Cardiac fibroblast (primary cell): ENCODE results near the gene KCTD6.

Experiments used
- DNase-seq, 2 donors: peaks; one replicate each; pipeline versions ENCODE4 v3.0.0 to v3.0.0-alpha.2; 2010; ENCODE audit warnings: low read depth in 2 of 2
- H3K4me3 ChIP-seq, 2 donors: replicated peaks in 1 of 2; 1 replicate in 1 of 2; 2 replicates in 1 of 2; pipeline ENCODE4 v1.5.1; 2011; ENCODE audit warnings: low read depth in 2 of 2, low read length in 2 of 2, mild to moderate bottlenecking in 2 of 2, moderate library complexity in 1 of 2
- TF ChIP-seq, protein P1 (sequence below): IDR thresholded peaks from one replicate; pipeline ENCODE4 v1.5.1; 2011; ENCODE audit warnings: low read depth, mild to moderate bottlenecking, low read length, inconsistent platforms

Gene KCTD6

DNA sequence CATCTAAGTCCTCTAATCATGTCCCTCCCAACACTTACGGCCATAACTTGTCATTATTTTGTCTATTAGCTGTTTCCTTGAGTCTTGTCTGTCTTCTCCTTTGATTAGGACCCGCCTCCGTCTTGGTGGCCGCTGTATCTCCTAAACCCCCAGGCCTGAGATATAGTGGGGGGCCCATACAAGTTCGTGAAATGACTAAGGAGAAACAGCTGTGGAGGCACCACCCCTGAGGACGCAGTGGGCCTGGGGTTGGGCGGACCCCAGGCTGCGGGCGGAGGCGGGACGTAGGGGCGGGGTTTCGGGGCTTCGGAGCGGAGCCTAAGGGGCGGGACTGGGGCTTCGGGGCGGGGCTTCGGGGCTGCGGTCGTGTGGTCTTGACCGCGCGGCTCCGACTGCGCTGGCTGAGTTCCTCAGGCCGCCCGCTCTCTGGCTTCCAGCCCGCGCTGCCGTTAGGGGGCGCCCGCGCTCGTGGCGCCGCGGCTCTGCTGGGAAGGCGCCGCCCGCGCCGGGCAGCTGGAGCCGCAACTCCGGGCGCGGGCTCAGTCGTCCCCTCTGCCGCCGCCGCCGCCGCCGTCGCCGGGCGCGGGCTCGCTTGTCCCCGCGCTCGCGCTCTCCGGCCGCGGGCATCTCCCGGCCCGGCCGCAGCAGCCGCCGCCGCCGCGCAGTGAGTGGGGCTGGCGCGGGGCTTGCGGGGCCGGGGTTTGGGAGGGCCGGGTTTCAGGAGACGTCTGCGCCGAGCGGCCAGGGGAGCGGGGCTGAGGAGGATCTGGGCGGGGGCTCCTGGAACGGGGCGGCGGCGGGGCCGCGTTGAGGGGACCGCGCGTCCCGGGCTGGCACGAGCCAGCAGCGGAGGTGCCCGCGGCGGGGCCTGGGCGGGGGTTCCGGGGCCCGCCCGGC is at the start of gene KCTD6:
TSS of gene KCTD6 (plus strand) at position 591 of the 897 bp plus-strand sequence. CDS start 6,660 bp downstream, outside the sequence.
- H3K4me3 ChIP-seq = peak within 1 kb of the TSS; percentile 75 to 76
- peak; percentile 93 to 97 for DNase-seq
- TF ChIP-seq, protein P1, sequence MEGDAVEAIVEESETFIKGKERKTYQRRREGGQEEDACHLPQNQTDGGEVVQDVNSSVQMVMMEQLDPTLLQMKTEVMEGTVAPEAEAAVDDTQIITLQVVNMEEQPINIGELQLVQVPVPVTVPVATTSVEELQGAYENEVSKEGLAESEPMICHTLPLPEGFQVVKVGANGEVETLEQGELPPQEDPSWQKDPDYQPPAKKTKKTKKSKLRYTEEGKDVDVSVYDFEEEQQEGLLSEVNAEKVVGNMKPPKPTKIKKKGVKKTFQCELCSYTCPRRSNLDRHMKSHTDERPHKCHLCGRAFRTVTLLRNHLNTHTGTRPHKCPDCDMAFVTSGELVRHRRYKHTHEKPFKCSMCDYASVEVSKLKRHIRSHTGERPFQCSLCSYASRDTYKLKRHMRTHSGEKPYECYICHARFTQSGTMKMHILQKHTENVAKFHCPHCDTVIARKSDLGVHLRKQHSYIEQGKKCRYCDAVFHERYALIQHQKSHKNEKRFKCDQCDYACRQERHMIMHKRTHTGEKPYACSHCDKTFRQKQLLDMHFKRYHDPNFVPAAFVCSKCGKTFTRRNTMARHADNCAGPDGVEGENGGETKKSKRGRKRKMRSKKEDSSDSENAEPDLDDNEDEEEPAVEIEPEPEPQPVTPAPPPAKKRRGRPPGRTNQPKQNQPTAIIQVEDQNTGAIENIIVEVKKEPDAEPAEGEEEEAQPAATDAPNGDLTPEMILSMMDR = peak; percentile 35

GRCh38 chr3:58452176-58452575 is 39.7 kb upstream of the KCTD6 start:
- no peak for DNase-seq
- TF ChIP-seq, protein P1 = no peak

GRCh38 chr3:58459160-58459559 is 32.7 kb upstream of the KCTD6 start:
- DNase-seq = peak in 1 of 2 donors; percentile 46
- TF ChIP-seq, protein P1 = no peak
- H3K4me3 ChIP-seq = no peak overlapping the region

More at GRCh38 chr3:58452176-58452575, 39.7 kb upstream of the KCTD6 start:
- no peak overlapping the region for H3K4me3 ChIP-seq

DNA sequence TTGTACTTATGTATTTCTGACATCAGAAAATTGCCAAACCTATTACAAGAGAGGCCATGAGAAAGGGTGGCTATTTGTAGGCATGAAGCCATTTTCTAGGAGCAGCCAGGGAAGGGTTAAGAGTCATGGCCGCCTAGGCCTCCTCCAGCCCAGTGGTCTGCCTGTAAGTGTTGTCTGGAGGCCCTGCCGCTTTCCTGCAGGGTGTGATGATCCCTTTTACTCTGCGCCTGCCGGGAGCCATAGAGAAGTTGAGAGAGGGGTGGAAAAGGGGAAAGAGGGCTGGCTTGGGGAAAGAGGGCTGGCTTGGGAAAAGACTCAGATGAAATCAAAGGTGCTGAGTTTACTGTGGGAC is 29.1 kb upstream of the KCTD6 start:
- TF ChIP-seq, protein P1 = no peak
- DNase-seq = no peak
- no peak overlapping the region for H3K4me3 ChIP-seq

DNA sequence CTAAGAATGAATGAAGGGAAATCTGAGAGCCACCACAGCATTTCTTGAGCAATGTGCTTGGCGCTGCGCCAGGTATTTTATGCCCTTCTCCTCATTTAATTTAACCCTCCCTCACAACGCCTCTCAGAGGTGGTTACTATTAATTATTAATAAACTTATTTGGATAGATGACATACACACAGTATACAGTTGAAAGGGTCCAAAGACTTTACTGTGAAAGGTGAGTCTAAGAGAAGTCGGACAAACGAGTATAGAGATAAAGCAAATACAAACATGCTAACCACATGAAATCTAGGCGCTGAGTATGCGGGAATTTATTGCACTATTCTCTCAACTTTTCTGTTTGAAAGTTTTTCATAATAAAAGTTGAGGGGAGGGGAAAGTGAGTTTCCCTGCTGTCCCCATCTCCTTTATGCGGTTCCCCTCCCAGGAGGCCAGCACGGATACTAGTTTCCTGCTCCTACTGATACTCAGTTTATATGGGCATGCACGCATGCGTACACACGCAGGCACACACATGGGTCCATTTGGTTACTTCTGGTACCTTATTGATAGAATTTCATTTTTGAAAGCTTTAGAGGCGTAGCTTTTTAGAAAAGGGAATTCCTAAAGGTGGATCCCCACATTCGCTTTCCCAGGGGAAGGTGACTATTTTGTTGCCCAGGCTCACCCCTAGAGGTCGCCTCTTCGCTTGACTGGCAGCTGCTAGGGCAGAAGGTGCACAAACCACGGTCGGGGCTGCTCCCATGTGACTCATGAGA is 28.5 kb upstream of the KCTD6 start:
- DNase-seq = peak; percentile 80 to 88

GRCh38 chr3:58463942-58464271 is 28.0 kb upstream of the KCTD6 start:
- TF ChIP-seq, protein P1 = no peak
- DNase-seq = no peak
- no peak overlapping the region for H3K4me3 ChIP-seq

More for the DNA sequence above, 28.5 kb upstream of the KCTD6 start:
- TF ChIP-seq, protein P1 = peak; percentile 85
- H3K4me3 ChIP-seq = no peak overlapping the region
